Epithelial cell of esophagus (primary cell): Measurements from ENCODE around the gene OSBPL9.
A peak's percentile ranks its signal among the peaks of the same experiment; 100 is the strongest.

Experiments used
- DNase-seq: peaks from one replicate; pipeline ENCODE4 v3.0.0; 2010; ENCODE audit warnings: low read depth
- H3K4me3 ChIP-seq: 2 replicates; pipeline ENCODE4 v1.5.1; 2011; ENCODE audit warnings: mild to moderate bottlenecking, low read length, control low read depth
- CTCF ChIP-seq: IDR thresholded peaks from 2 replicates; pipeline ENCODE4 v1.5.1; 2011; ENCODE audit warnings: low read depth, mild to moderate bottlenecking, low read length, control low read depth, inconsistent platforms; ENCODE audit not compliant: insufficient read depth; ENCODE audit errors: missing control alignments

The OSBPL9 gene

GRCh38 chr1:51621841-51622454, 5.1 kb downstream of the OSBPL9 start:
- no peak for DNase-seq
- no peak for TF ChIP-seq CTCF
- H3K4me3 ChIP-seq: no peak overlapping the region

GRCh38 chr1:51622455-51622913, 5.6 kb downstream of the OSBPL9 start:
- peak; percentile 95 for DNase-seq
- no peak for TF ChIP-seq CTCF
- H3K4me3 ChIP-seq: no peak overlapping the region

GRCh38 chr1:51623025-51623424, 6.1 kb downstream of the OSBPL9 start:
- TF ChIP-seq CTCF: no peak
- DNase-seq: no peak
- no peak overlapping the region for H3K4me3 ChIP-seq

- no peak for TF ChIP-seq CTCF
- no peak for DNase-seq
- H3K4me3 ChIP-seq: no peak overlapping the region
Observed at GRCh38 chr1:51623450-51623849, 6.6 kb downstream of the OSBPL9 start.

- no peak for TF ChIP-seq CTCF
Observed at GRCh38 chr1:51624855-51625254, 8.0 kb downstream of the OSBPL9 start.

GRCh38 chr1:51627672-51628071, 10.8 kb downstream of the OSBPL9 start:
- TF ChIP-seq CTCF: peak; percentile 60
- DNase-seq: peak; percentile 66

More at GRCh38 chr1:51624855-51625254, 8.0 kb downstream of the OSBPL9 start:
- no peak overlapping the region for H3K4me3 ChIP-seq
- no peak for DNase-seq

More at GRCh38 chr1:51627672-51628071, 10.8 kb downstream of the OSBPL9 start:
- H3K4me3 ChIP-seq: no peak overlapping the region
